ENCODE data around the gene HS3ST2.

DNA sequence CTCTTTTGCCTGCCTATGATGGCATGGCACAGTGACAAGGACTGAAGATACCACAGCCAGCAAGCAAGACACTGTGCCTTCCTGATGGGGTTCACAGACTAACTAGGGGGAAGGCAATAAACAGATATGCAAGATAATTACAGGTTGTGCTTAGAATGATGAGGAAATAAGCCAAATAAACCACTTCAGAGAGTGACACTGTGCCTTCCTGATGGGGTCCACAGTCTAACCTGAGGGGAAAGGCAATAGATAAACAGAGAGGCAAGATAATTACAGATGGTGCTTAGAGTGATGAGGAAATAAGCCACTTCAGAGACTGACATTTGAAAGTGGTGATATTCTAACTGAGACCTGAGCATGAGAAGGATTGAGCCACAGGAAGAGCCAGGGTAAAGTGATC, 84.2 kb downstream of the HS3ST2 start:
- TF ChIP-seq, protein P1, sequence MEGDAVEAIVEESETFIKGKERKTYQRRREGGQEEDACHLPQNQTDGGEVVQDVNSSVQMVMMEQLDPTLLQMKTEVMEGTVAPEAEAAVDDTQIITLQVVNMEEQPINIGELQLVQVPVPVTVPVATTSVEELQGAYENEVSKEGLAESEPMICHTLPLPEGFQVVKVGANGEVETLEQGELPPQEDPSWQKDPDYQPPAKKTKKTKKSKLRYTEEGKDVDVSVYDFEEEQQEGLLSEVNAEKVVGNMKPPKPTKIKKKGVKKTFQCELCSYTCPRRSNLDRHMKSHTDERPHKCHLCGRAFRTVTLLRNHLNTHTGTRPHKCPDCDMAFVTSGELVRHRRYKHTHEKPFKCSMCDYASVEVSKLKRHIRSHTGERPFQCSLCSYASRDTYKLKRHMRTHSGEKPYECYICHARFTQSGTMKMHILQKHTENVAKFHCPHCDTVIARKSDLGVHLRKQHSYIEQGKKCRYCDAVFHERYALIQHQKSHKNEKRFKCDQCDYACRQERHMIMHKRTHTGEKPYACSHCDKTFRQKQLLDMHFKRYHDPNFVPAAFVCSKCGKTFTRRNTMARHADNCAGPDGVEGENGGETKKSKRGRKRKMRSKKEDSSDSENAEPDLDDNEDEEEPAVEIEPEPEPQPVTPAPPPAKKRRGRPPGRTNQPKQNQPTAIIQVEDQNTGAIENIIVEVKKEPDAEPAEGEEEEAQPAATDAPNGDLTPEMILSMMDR (IDR thresholded peaks at IDR 0.05), result no peak
- no peak for TF ChIP-seq POLR2A (IDR thresholded peaks at IDR 0.05)

Data from testis (tissue), 2 donors.